Activated CD4-positive, alpha-beta T cell treated with anti-CD3 and anti-CD28 coated beads for 1 hour (primary cell): ENCODE data around the gene G2E3.
"Not testable (repeated sequence)": the region's sequence is repeated elsewhere in the genome, so short reads cannot be mapped to it uniquely, and the experiment has no call there.

Source experiments
- DNase-seq: peaks from one replicate; pipeline ENCODE4 v3.0.0-alpha.2; 2020

G2E3 gene

GRCh38 chr14:30564235-30564867 is 5.4 kb downstream of the G2E3 start:
- no peak for DNase-seq

GRCh38 chr14:30564868-30565248 is 5.9 kb downstream of the G2E3 start:
- DNase-seq: no peak

GRCh38 chr14:30569216-30569902 is 10.4 kb downstream of the G2E3 start:
- no peak for DNase-seq

GRCh38 chr14:30569903-30570226 is 10.9 kb downstream of the G2E3 start:
- no peak for DNase-seq

- DNase-seq: no peak
Observed at GRCh38 chr14:30572237-30572636, 13.3 kb downstream of the G2E3 start.

GRCh38 chr14:30572771-30573170 is 13.8 kb downstream of the G2E3 start:
- DNase-seq: no peak

GRCh38 chr14:30573226-30573814 is 14.4 kb downstream of the G2E3 start:
- DNase-seq: no peak

GRCh38 chr14:30573966-30574365 is 15.0 kb downstream of the G2E3 start:
- DNase-seq: no peak

- DNase-seq: not testable (repeated sequence)
Observed at GRCh38 chr14:30574777-30575176, 15.8 kb downstream of the G2E3 start.

- not testable (repeated sequence) for DNase-seq
Observed at GRCh38 chr14:30576333-30576732, 17.4 kb downstream of the G2E3 start.

GRCh38 chr14:30580616-30581282 is 21.8 kb downstream of the G2E3 start:
- DNase-seq: no peak

GRCh38 chr14:30581283-30581625 is 22.3 kb downstream of the G2E3 start:
- DNase-seq: no peak

GRCh38 chr14:30582376-30582775 is 23.4 kb downstream of the G2E3 start:
- DNase-seq: no peak

GRCh38 chr14:30584058-30584630 is 25.2 kb downstream of the G2E3 start:
- DNase-seq: no peak

GRCh38 chr14:30585204-30585603 is 26.2 kb downstream of the G2E3 start:
- no peak for DNase-seq

GRCh38 chr14:30587141-30587540 is 28.2 kb downstream of the G2E3 start:
- DNase-seq: no peak

- DNase-seq: no peak
Observed at GRCh38 chr14:30588873-30589272, 29.9 kb downstream of the G2E3 start.

GRCh38 chr14:30596935-30597334 is 38.0 kb downstream of the G2E3 start:
- DNase-seq: no peak

- DNase-seq: no peak
Observed at GRCh38 chr14:30597504-30597903, 38.5 kb downstream of the G2E3 start.

GRCh38 chr14:30600922-30601918 is 42.3 kb downstream of the G2E3 start:
- no peak for DNase-seq

- no peak for DNase-seq
Observed at GRCh38 chr14:30603402-30603801, 44.4 kb downstream of the G2E3 start.

- not testable (repeated sequence) for DNase-seq
Observed at GRCh38 chr14:30604696-30605095, 45.7 kb downstream of the G2E3 start.
